SH-SY5Y (cell line): ENCODE data around the gene DAPP1.

Source experiments
- GATA2 ChIP-seq: IDR thresholded peaks from 2 replicates; pipeline ENCODE4 v1.6.1; 2011; ENCODE audit warnings: mild to moderate bottlenecking, low read depth, low read length
- GATA3 ChIP-seq: IDR thresholded peaks from 2 replicates; pipeline ENCODE4 v1.6.1; 2011; ENCODE audit warnings: low read depth, mild to moderate bottlenecking, low read length, moderate library complexity

DNA sequence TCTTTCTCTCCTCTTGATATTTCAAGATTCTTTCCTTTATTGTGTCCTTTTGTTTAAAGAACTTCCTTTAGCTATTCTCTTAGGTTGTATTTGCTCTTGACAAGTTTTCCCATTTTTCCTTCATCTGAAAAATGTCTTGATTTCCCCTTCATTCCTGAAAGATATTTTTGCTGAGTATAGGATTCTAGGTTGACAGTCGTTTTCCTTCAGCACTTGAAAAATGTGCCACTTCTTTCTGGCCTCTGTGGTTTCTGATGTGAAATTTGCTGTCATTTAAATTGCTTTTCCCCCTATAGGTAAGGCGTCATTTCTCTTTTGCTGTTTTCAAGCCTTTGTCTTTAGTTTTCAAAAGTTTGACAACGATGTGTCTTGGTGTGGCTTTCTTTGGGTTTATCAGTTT is 100.9 kb downstream of the DAPP1 start:
- TF ChIP-seq GATA2 (no peak), GATA3 (no peak)
